ENCODE measurements around the gene ABHD16B.

ABHD16B gene

GRCh38 chr20:63854069-63854765 lies 7.1 kb upstream of the ABHD16B start:
- H3K4me3 ChIP-seq (ENCODE audit: low read depth, low read length): no peak overlapping the region
- no peak for TF ChIP-seq CTCF (IDR thresholded peaks at IDR 0.05; ENCODE audit: insufficient read depth, low read length, missing control alignments)
- ChIA-PET POLR2A (interaction anchor here (1.8 kb wide), 1 partner anchor 11 kb away, joined by 13 read pairs; the partner anchor contains the start of gene TPD52L2), CTCF (interaction anchor here (1.4 to 3.5 kb wide), 3 partner anchors 10 to 316 kb away, joined by 8 to 11 read pairs (median 8); partner anchors contain the start of genes PTK6 and TPD52L2)
- no peak for DNase-seq (ENCODE audit: low read depth, low spot score)

- H3K4me3 ChIP-seq (ENCODE audit: low read depth, low read length): no peak overlapping the region
- TF ChIP-seq CTCF (IDR thresholded peaks at IDR 0.05; ENCODE audit: insufficient read depth, low read length, missing control alignments): no peak
- CTCF ChIA-PET: interaction anchor here (1.4 to 3.5 kb wide), 4 partner anchors 10 to 317 kb away, joined by 4 to 11 read pairs (median 8); partner anchors contain the start of genes PTK6 and TPD52L2
- DNase-seq (ENCODE audit: low read depth, low spot score): no peak
- POLR2A ChIA-PET: interaction anchor here (1.8 kb wide), 1 partner anchor 11 kb away, joined by 13 read pairs; the partner anchor contains the start of gene TPD52L2
These were observed 6.4 kb upstream of the ABHD16B start for GRCh38 chr20:63854766-63855362.

- ChIA-PET POLR2A (interaction anchor here (1.8 kb wide), 1 partner anchor 10 kb away, joined by 13 read pairs; the partner anchor contains the start of gene TPD52L2), CTCF (interaction anchor here (1.1 to 3.5 kb wide), 5 partner anchors 9 to 318 kb away, joined by 4 to 11 read pairs (median 8); partner anchors contain the start of genes PTK6 and TPD52L2)
- no peak overlapping the region for H3K4me3 ChIP-seq (ENCODE audit: low read depth, low read length)
- no peak for DNase-seq (ENCODE audit: low read depth, low spot score)
- no peak for TF ChIP-seq CTCF (IDR thresholded peaks at IDR 0.05; ENCODE audit: insufficient read depth, low read length, missing control alignments)
These were observed 5.8 kb upstream of the ABHD16B start for GRCh38 chr20:63855363-63856097.

GRCh38 chr20:63856098-63856511 lies 5.2 kb upstream of the ABHD16B start:
- H3K4me3 ChIP-seq (ENCODE audit: low read depth, low read length): no peak overlapping the region
- no peak for DNase-seq (ENCODE audit: low read depth, low spot score)
- POLR2A ChIA-PET: interaction anchor here (1.8 kb wide), 1 partner anchor 9 kb away, joined by 13 read pairs; the partner anchor contains the start of gene TPD52L2
- no peak for TF ChIP-seq CTCF (IDR thresholded peaks at IDR 0.05; ENCODE audit: insufficient read depth, low read length, missing control alignments)
- CTCF ChIA-PET: interaction anchor here (1.1 to 3.5 kb wide), 4 partner anchors 9 to 118 kb away, joined by 4 to 11 read pairs (median 6); partner anchors contain the start of gene TPD52L2

- no peak overlapping the region for H3K4me3 ChIP-seq (ENCODE audit: low read depth, low read length)
- ChIA-PET CTCF (interaction anchor here (1.0 to 2.8 kb wide), 4 partner anchors 10 to 321 kb away, joined by 3 to 10 read pairs (median 5); partner anchors contain the start of gene PTK6), POLR2A (no interaction called here)
- TF ChIP-seq CTCF (IDR thresholded peaks at IDR 0.05; ENCODE audit: insufficient read depth, low read length, missing control alignments): no peak
- no peak for DNase-seq (ENCODE audit: low read depth, low spot score)
These were observed 3.4 kb upstream of the ABHD16B start for GRCh38 chr20:63857764-63858392.
